SK-N-SH treated with all-trans-retinoic acid at 6 μM for 48 hours (cell line): Measurements from ENCODE around the gene RGS4.
A peak's percentile ranks its signal among the peaks of the same experiment; 100 is the strongest.

Source experiments
- ATAC-seq: fragments of 200-7000 bp; cut with Tn5 transposase; 3 replicates; pipeline ENCODE4 v1.9.1; 2020; ENCODE audit warnings: mild to moderate bottlenecking, moderate library complexity
- ARNTL ChIP-seq: fragments of 450-650 bp; formaldehyde crosslinking; IDR thresholded peaks from 2 replicates; pipeline ENCODE4 v1.5.0; 2020; ENCODE audit warnings: low read depth, mild to moderate bottlenecking, moderate library complexity, borderline replicate concordance
- BACH2 ChIP-seq: fragments of 250-450 bp; sonication (Bioruptor Pico); IDR thresholded peaks from 2 replicates; pipeline ENCODE4 v1.9.0; 2021; ENCODE audit warnings: mild to moderate bottlenecking, borderline replicate concordance
- CREB5 ChIP-seq: fragments of 250-450 bp; sonication (Bioruptor Pico); IDR thresholded peaks from 2 replicates; pipeline ENCODE4 v1.5.1; 2020; ENCODE audit warnings: low read depth, mild to moderate bottlenecking, moderate library complexity
- CSDC2 ChIP-seq: fragments of 250-450 bp; sonication (Bioruptor Pico); IDR thresholded peaks from 2 replicates; pipeline ENCODE4 v1.5.0; 2020; ENCODE audit warnings: mild to moderate bottlenecking, moderate library complexity
- ESRRG ChIP-seq: fragments of 250-450 bp; sonication (Bioruptor Pico); IDR thresholded peaks from 2 replicates; pipeline ENCODE4 v1.6.1; 2021; ENCODE audit warnings: mild to moderate bottlenecking
- GLIS3 ChIP-seq: fragments of 250-450 bp; sonication (Bioruptor Pico); IDR thresholded peaks from 2 replicates; pipeline ENCODE4 v1.5.0; 2020; ENCODE audit warnings: mild to moderate bottlenecking, moderate library complexity
- ISL1 ChIP-seq: fragments of 250-450 bp; sonication (Bioruptor Pico); IDR thresholded peaks from 2 replicates; pipeline ENCODE4 v2.1.2; 2022; ENCODE audit warnings: mild to moderate bottlenecking, moderate library complexity
- OSR1 ChIP-seq: fragments of 250-450 bp; sonication (Bioruptor Pico); IDR thresholded peaks from 2 replicates; pipeline ENCODE4 v1.8.0; 2022; ENCODE audit warnings: moderate library complexity, mild to moderate bottlenecking, inconsistent platforms
- PATZ1 ChIP-seq: fragments of 250-450 bp; sonication (Bioruptor Pico); IDR thresholded peaks from 2 replicates; pipeline ENCODE4 v1.8.0; 2020; ENCODE audit warnings: mild to moderate bottlenecking, moderate library complexity, borderline replicate concordance
- POU6F1 ChIP-seq: fragments of 250-450 bp; sonication (Bioruptor Pico); IDR thresholded peaks from 2 replicates; pipeline ENCODE4 v1.8.0; 2021; ENCODE audit warnings: low read depth, mild to moderate bottlenecking, moderate library complexity, borderline replicate concordance
- PPARA ChIP-seq: fragments of 250-450 bp; sonication (Bioruptor Pico); IDR thresholded peaks from 2 replicates; pipeline ENCODE4 v1.5.0; 2020; ENCODE audit warnings: mild to moderate bottlenecking, borderline replicate concordance
- RARB ChIP-seq: fragments of 250-450 bp; sonication (Bioruptor Pico); IDR thresholded peaks from 2 replicates; pipeline ENCODE4 v1.8.0; 2021; ENCODE audit warnings: mild to moderate bottlenecking, moderate library complexity
- SNAI2 ChIP-seq: fragments of 250-450 bp; sonication (Bioruptor Pico); IDR thresholded peaks from 2 replicates; pipeline ENCODE4 v1.5.0; 2020; ENCODE audit warnings: mild to moderate bottlenecking, moderate library complexity
- TCF4 ChIP-seq: fragments of 250-450 bp; sonication (Bioruptor Pico); IDR thresholded peaks from 2 replicates; pipeline ENCODE4 v1.8.0; 2021; ENCODE audit warnings: mild to moderate bottlenecking, moderate library complexity, borderline replicate concordance
- TOX ChIP-seq: fragments of 250-450 bp; sonication (Bioruptor Pico); IDR thresholded peaks from 2 replicates; pipeline ENCODE4 v1.8.0; 2021; ENCODE audit warnings: mild to moderate bottlenecking, moderate library complexity, borderline replicate concordance
- TSHZ2 ChIP-seq: fragments of 250-450 bp; sonication (Bioruptor Pico); IDR thresholded peaks from 2 replicates; pipeline ENCODE4 v1.5.0; 2020; ENCODE audit warnings: mild to moderate bottlenecking, moderate library complexity
- ZC3H10 ChIP-seq: fragments of 250-450 bp; sonication (Bioruptor Pico); IDR thresholded peaks from 2 replicates; pipeline ENCODE4 v1.5.1; 2021; ENCODE audit warnings: mild to moderate bottlenecking, moderate library complexity
- ZFP3 ChIP-seq: fragments of 250-450 bp; sonication (Bioruptor Pico); IDR thresholded peaks from 2 replicates; pipeline ENCODE4 v1.5.0; 2020; ENCODE audit warnings: mild to moderate bottlenecking, moderate library complexity
- ZFP30 ChIP-seq: fragments of 450-650 bp; formaldehyde crosslinking; IDR thresholded peaks from 2 replicates; pipeline ENCODE4 v1.5.0; 2022; ENCODE audit warnings: mild to moderate bottlenecking, moderate library complexity
- ZNF565 ChIP-seq: fragments of 450-650 bp; formaldehyde crosslinking; conservative IDR thresholded peaks from 2 replicates; pipeline ENCODE4 v1.5.0; 2020; ENCODE audit warnings: low read depth, mild to moderate bottlenecking, moderate library complexity
- ZNF70 ChIP-seq: fragments of 450-650 bp; formaldehyde crosslinking; IDR thresholded peaks from 2 replicates; pipeline ENCODE4 v1.5.0; 2020; ENCODE audit warnings: mild to moderate bottlenecking, moderate library complexity
- ZNF8 ChIP-seq: fragments of 450-650 bp; formaldehyde crosslinking; IDR thresholded peaks from 2 replicates; pipeline ENCODE4 v1.5.0; 2020; ENCODE audit warnings: mild to moderate bottlenecking, moderate library complexity
- TF ChIP-seq, protein P1 (sequence below): fragments of 250-450 bp; sonication (Bioruptor Pico); IDR thresholded peaks from 2 replicates; pipeline ENCODE4 v1.5.1; 2021; ENCODE audit warnings: mild to moderate bottlenecking, moderate library complexity

RGS4 gene

DNA sequence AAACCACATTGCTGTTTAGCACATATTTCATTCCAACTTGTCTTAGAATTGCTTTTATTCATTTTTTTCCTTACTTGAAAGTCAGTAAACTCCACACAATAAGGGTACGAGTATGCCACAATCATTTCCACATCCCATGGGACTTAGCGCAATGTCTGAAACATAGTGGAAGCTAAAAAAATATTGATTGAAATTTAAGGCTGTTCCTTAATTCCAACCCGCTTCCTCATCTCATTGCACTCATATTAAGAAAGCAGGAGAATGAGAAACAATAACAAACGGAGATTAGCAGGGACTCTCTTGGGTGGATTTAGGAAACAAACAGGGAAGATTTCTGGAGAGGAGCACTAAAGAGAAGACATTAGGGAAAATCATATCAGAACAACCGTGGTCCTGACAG is 39.3 kb upstream of the RGS4 start:
- no peak for TF ChIP-seq ISL1 (CRISPR knock-in tag)
- no peak for TF ChIP-seq ZFP30
- TF ChIP-seq OSR1 (CRISPR knock-in tag) = no peak
- TF ChIP-seq ARNTL (CRISPR knock-in tag) = no peak
- no peak for ATAC-seq

GRCh38 chr1:163035446-163036249 is 33.5 kb upstream of the RGS4 start:
- ATAC-seq = peak; percentile 92

More at GRCh38 chr1:163035446-163036249, 33.5 kb upstream of the RGS4 start:
- TF ChIP-seq POU6F1 (CRISPR knock-in tag) (peak; percentile 65), ZFP3 (peak; percentile 66; the same call in 1 of the 2 replicates), CSDC2 (no peak; the same call in 1 of the 2 replicates), SNAI2 (CRISPR knock-in tag) (no peak), GLIS3 (CRISPR knock-in tag) (no peak), ZNF8 (no peak), ZC3H10 (CRISPR knock-in tag) (no peak; the same call in none of the 2 replicates), BACH2 (CRISPR knock-in tag) (no peak), ZNF565 (CRISPR knock-in tag) (no peak), RARB (peak; percentile 0; the same call in 1 of the 2 replicates), ZNF70 (CRISPR knock-in tag) (no peak), TOX (CRISPR knock-in tag) (peak; percentile 66; the same call in 1 of the 2 replicates), PATZ1 (CRISPR knock-in tag) (0 out of 2 replicates have a peak, but pooled peaks have one; percentile 73), PPARA (CRISPR knock-in tag) (no peak), CREB5 (peak; percentile 99), ARNTL (CRISPR knock-in tag) (no peak), ESRRG (CRISPR knock-in tag) (no peak), OSR1 (CRISPR knock-in tag) (no peak), ISL1 (CRISPR knock-in tag) (peak; percentile 98), ZFP30 (no peak), TSHZ2 (CRISPR knock-in tag) (no peak), TCF4 (CRISPR knock-in tag) (no peak)
- TF ChIP-seq, protein P1, sequence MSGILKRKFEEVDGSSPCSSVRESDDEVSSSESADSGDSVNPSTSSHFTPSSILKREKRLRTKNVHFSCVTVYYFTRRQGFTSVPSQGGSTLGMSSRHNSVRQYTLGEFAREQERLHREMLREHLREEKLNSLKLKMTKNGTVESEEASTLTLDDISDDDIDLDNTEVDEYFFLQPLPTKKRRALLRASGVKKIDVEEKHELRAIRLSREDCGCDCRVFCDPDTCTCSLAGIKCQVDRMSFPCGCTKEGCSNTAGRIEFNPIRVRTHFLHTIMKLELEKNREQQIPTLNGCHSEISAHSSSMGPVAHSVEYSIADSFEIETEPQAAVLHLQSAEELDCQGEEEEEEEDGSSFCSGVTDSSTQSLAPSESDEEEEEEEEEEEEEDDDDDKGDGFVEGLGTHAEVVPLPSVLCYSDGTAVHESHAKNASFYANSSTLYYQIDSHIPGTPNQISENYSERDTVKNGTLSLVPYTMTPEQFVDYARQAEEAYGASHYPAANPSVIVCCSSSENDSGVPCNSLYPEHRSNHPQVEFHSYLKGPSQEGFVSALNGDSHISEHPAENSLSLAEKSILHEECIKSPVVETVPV (CRISPR knock-in tag) = no peak; the same call in 1 of the 2 replicates
- TF ChIP-seq, all 23 proteins: peak for 7
